ENCODE data around the gene PKD2L1.
"Not testable (repeated sequence)": the region's sequence is repeated elsewhere in the genome, so short reads cannot be mapped to it uniquely, and the experiment has no call there.

The PKD2L1 gene

DNA sequence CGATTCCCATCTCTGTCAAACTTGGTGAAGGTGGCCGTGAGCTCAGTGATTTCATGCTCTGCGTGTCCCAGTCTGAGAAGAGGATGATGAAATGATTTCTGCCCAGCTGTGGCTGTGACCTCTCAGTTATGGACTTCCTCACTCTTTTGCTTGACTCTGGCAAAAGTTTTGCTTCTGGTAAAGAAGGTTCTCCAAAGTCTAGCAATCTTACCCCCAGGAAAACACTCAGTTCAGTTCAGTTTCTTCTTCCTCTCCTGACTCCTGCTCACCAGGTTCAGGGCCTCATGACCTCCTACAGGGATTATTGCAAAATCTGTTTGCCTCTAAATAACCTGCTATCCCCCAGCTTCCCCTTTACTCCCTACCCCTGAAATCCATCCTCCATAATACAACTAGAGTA, 38.7 kb downstream of the PKD2L1 start:
- no peak for FAIRE-seq
- no peak for DNase-seq (ENCODE audit: insufficient read length, low spot score)

DNA sequence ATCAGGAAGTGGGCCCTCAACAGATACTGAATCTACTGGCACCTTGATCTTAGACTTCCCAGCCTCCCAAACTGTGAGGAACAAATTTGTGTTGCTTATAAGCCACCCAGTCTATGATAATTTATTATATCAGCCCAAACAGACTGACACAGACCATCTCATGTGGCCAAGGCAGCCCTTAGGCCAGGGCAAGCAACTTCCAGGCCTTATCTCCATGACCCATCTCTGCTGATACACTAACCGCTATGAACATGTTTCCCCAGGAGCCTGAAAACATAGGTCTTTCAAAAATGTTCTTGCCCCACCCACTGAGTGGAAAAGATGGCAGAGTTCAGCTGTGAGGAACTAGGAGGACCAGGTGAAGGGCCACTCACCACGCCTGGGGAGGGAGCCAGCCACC, 40.4 kb downstream of the PKD2L1 start:
- DNase-seq (ENCODE audit: insufficient read length, low spot score) (no peak), FAIRE-seq (no peak)
- TF ChIP-seq SPI1 (IDR thresholded peaks at IDR 0.05; ENCODE audit: low read depth, low read length) (0 out of 2 replicates have a peak, but pooled peaks have one; percentile 12), TAF1 (IDR thresholded peaks at IDR 0.05; ENCODE audit: low read depth, low read length) (no peak), POU2F2 (IDR thresholded peaks at IDR 0.05; ENCODE audit: low read depth, low read length) (no peak), PAX5 (IDR thresholded peaks at IDR 0.05; ENCODE audit: insufficient read depth, low read length, severe bottlenecking) (no peak)

More for the DNA sequence above, 38.7 kb downstream of the PKD2L1 start:
- TF ChIP-seq TAF1 (IDR thresholded peaks at IDR 0.05; ENCODE audit: low read depth, low read length): no peak
- TF ChIP-seq PAX5 (IDR thresholded peaks at IDR 0.05; ENCODE audit: insufficient read depth, low read length, severe bottlenecking): no peak
- no peak for TF ChIP-seq SPI1 (IDR thresholded peaks at IDR 0.05; ENCODE audit: low read depth, low read length)
- no peak for TF ChIP-seq POLR2A (IDR thresholded peaks at IDR 0.05; ENCODE audit: low read depth, low read length)
- no peak for TF ChIP-seq POLR2AphosphoS5 (IDR thresholded peaks at IDR 0.05; ENCODE audit: low read depth, low read length)
- no peak for TF ChIP-seq POU2F2 (IDR thresholded peaks at IDR 0.05; ENCODE audit: low read depth, low read length)

DNA sequence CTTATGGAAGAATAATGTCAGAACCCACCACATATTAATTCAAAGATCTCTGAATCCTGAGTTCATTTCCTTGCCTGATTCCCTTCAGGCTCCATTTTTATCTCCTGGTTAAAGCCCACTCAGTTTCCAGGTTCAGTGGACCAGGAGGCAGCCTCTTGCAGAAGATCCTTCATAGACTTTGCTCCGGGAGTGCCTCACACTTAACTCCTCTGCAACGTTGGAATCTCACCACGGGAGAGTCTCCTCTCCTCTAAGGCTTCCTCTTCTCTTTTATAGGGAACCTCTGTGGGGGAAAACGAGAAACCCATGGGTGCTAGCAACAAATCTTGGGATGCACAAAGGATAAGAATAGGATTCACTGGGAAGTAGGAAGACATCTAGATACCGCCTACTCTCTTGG, 41.8 kb downstream of the PKD2L1 start:
- FAIRE-seq (no peak), DNase-seq (ENCODE audit: insufficient read length, low spot score) (no peak)
- no peak for TF ChIP-seq SPI1 (IDR thresholded peaks at IDR 0.05; ENCODE audit: low read depth, low read length)
- no peak for TF ChIP-seq POU2F2 (IDR thresholded peaks at IDR 0.05; ENCODE audit: low read depth, low read length)
- TF ChIP-seq PAX5 (IDR thresholded peaks at IDR 0.05; ENCODE audit: insufficient read depth, low read length, severe bottlenecking): no peak
- no peak for TF ChIP-seq POLR2A (IDR thresholded peaks at IDR 0.05; ENCODE audit: low read depth, low read length)
- no peak for TF ChIP-seq TAF1 (IDR thresholded peaks at IDR 0.05; ENCODE audit: low read depth, low read length)
- no peak for TF ChIP-seq POLR2AphosphoS5 (IDR thresholded peaks at IDR 0.05; ENCODE audit: low read depth, low read length)

DNA sequence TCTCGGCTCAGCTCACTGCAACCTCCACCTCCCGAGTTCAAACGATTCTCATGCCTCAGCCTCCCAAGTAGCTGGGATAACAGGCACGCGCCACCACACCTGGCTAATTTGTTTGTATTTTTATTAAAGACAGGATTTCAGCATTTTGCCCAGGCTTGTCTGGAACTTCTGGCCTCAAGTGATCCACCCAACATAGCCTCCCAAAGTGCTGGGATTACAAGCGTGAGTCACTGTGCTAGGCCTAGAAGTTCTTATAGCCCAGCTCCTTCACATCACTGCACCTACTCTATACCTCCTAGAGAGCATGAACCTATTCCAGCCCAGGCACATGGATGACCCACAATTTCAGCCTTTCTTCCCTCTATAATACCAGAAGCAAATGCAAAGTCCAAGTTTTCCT, 42.3 kb downstream of the PKD2L1 start:
- no peak for TF ChIP-seq TAF1 (IDR thresholded peaks at IDR 0.05; ENCODE audit: low read depth, low read length)
- TF ChIP-seq POLR2AphosphoS5 (IDR thresholded peaks at IDR 0.05; ENCODE audit: low read depth, low read length): no peak
- no peak for TF ChIP-seq SPI1 (IDR thresholded peaks at IDR 0.05; ENCODE audit: low read depth, low read length)
- TF ChIP-seq POU2F2 (IDR thresholded peaks at IDR 0.05; ENCODE audit: low read depth, low read length): no peak
- TF ChIP-seq POLR2A (IDR thresholded peaks at IDR 0.05; ENCODE audit: low read depth, low read length): no peak
- no peak for TF ChIP-seq PAX5 (IDR thresholded peaks at IDR 0.05; ENCODE audit: insufficient read depth, low read length, severe bottlenecking)
- DNase-seq (ENCODE audit: insufficient read length, low spot score) (no peak), FAIRE-seq (no peak)

GRCh38 chr10:100286051-100287033, 43.7 kb downstream of the PKD2L1 start, which contains the start of gene BLOC1S2:
Gene BLOC1S2 (minus strand): TSS chr10:100286680. CDS start chr10:100286659, 21 bp downstream.
- FAIRE-seq (peak; percentile 96), DNase-seq (ENCODE audit: insufficient read length, low spot score) (peak; percentile 92)
- TF ChIP-seq POU2F2 (IDR thresholded peaks at IDR 0.05; ENCODE audit: low read depth, low read length) (peak; percentile 67; the same call in 1 of the 2 replicates), TAF1 (IDR thresholded peaks at IDR 0.05; ENCODE audit: low read depth, low read length) (peak; percentile 82), PAX5 (IDR thresholded peaks at IDR 0.05; ENCODE audit: insufficient read depth, low read length, severe bottlenecking) (no peak), POLR2AphosphoS5 (IDR thresholded peaks at IDR 0.05; ENCODE audit: low read depth, low read length) (peak; percentile 84), SPI1 (IDR thresholded peaks at IDR 0.05; ENCODE audit: low read depth, low read length) (0 out of 2 replicates have a peak, but pooled peaks have one; percentile 9), POLR2A (IDR thresholded peaks at IDR 0.05; ENCODE audit: low read depth, low read length) (peak; percentile 88)

GRCh38 chr10:100285326-100285725, 44.7 kb downstream of the PKD2L1 start:
- not testable (repeated sequence) for FAIRE-seq; DNase-seq (ENCODE audit: insufficient read length, low spot score)

- no peak for DNase-seq (ENCODE audit: insufficient read length, low spot score)
- TF ChIP-seq SPI1 (IDR thresholded peaks at IDR 0.05; ENCODE audit: low read depth, low read length) (no peak), PAX5 (IDR thresholded peaks at IDR 0.05; ENCODE audit: insufficient read depth, low read length, severe bottlenecking) (no peak), POU2F2 (IDR thresholded peaks at IDR 0.05; ENCODE audit: low read depth, low read length) (no peak), POLR2AphosphoS5 (IDR thresholded peaks at IDR 0.05; ENCODE audit: low read depth, low read length) (no peak), TAF1 (IDR thresholded peaks at IDR 0.05; ENCODE audit: low read depth, low read length) (no peak), POLR2A (IDR thresholded peaks at IDR 0.05; ENCODE audit: low read depth, low read length) (no peak)
- FAIRE-seq: no peak
Measured at GRCh38 chr10:100282907-100283306, 47.1 kb downstream of the PKD2L1 start.

DNA sequence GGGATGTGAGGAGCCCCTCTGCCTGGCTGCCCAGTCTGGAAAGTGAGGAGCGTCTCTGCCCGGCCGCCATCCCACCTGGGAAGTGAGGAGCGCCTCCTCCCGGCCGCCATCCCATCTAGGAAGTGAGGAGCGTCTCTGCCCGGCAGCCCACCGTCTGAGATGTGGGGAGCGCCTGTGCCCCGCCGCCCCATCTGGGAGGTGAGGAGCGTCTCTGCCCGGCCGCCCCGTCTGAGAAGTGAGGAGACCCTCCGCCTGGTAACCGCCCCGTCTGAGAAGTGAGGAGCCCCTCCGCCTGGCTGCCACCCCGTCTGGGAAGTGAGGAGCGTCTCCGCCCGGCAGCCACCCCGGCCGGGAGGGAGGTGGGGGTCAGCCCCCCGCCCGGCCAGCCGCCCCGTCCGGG, 53.1 kb downstream of the PKD2L1 start:
- FAIRE-seq: not testable (repeated sequence)

DNA sequence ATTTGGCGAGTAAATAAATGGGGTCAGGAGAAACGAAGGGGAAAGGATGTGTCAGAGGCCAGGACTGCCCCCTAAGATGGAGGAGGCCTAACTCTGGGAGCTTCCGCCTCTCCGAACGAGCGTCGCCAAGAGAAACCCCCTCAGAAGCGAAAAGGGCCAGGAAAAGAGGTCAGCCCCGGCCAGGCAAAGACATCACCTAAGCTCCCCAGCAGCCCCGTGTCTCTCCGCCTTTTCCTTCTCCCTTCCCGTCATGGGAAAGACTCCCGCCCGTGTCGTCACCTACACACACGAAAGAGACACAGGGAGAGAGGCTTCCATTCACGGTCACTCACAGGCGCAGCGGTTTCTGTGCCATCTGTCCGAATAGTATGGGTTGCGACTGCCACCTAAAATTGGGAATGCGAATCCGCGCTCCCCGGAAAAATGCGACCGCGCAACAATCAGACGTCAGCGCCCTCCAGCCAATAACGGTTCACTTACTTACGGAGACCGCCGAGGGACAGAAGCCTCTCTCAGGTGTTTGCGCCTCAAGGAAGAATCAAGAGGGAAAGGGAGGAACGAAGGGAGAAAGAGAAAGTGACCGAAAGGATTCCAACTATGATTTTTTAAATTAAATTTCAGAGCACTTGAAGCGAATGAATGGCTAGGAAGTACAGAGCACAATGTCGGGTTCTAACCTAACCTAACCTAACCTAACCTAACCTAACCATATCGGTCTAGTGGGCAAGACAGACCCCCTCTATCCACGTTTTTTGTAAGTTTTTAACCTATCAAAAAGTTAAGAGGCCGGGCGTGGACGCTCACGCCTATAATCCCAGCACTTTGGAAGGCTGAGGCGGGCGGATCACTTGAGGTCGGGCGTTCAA, 62.6 kb downstream of the PKD2L1 start, which contains the start of gene CWF19L1:
TSS of gene CWF19L1 (minus strand) at position 400 of the 866 bp plus-strand sequence. CDS start at position 355, 45 bp downstream.
- TF ChIP-seq POU2F2 (IDR thresholded peaks at IDR 0.05; ENCODE audit: low read depth, low read length): no peak
- TF ChIP-seq POLR2AphosphoS5 (IDR thresholded peaks at IDR 0.05; ENCODE audit: low read depth, low read length): peak; percentile 61; the same call in 1 of the 2 replicates
- peak; percentile 70; the same call in 1 of the 2 replicates for TF ChIP-seq POLR2A (IDR thresholded peaks at IDR 0.05; ENCODE audit: low read depth, low read length)
- peak; percentile 54 for TF ChIP-seq TAF1 (IDR thresholded peaks at IDR 0.05; ENCODE audit: low read depth, low read length)
- TF ChIP-seq PAX5 (IDR thresholded peaks at IDR 0.05; ENCODE audit: insufficient read depth, low read length, severe bottlenecking): peak; percentile 61
- TF ChIP-seq SPI1 (IDR thresholded peaks at IDR 0.05; ENCODE audit: low read depth, low read length): no peak
- peak; percentile 54 for DNase-seq (ENCODE audit: insufficient read length, low spot score)
- peak; percentile 84 for FAIRE-seq

More for the DNA sequence above, 53.1 kb downstream of the PKD2L1 start:
- DNase-seq (ENCODE audit: insufficient read length, low spot score): not testable (repeated sequence)
